CD4-positive, alpha-beta T cell treated with Interleukin-17A for 4 hours (primary cell): ENCODE data around the gene DAB1.

Experiments used
- DNase-seq: peaks from one replicate; pipeline ENCODE4 v3.0.0-alpha.2; 2020; ENCODE audit warnings: mixed read lengths

The DAB1 gene

GRCh38 chr1:56965916-56966697, 457.8 kb downstream of the DAB1 start, which contains the start of gene C8B:
Gene C8B, minus strand, starts transcription at chr1:56966015. Its CDS starts 67 bp downstream, at chr1:56965948.
- no peak for DNase-seq

GRCh38 chr1:56965191-56965590, 458.7 kb downstream of the DAB1 start:
- DNase-seq, result no peak

GRCh38 chr1:56964349-56965017, 459.4 kb downstream of the DAB1 start:
- no peak for DNase-seq

GRCh38 chr1:56963667-56964066, 460.2 kb downstream of the DAB1 start:
- DNase-seq, result no peak

- DNase-seq, result no peak
These were observed 462.4 kb downstream of the DAB1 start for GRCh38 chr1:56961426-56961825.

GRCh38 chr1:56958526-56958925, 465.3 kb downstream of the DAB1 start:
- DNase-seq, result no peak

- no peak for DNase-seq
These were observed 465.9 kb downstream of the DAB1 start for GRCh38 chr1:56957931-56958330.

- no peak for DNase-seq
These were observed 469.2 kb downstream of the DAB1 start for GRCh38 chr1:56954664-56955063.

- DNase-seq, result no peak
These were observed 470.5 kb downstream of the DAB1 start for GRCh38 chr1:56953386-56953785.

- no peak for DNase-seq
These were observed 471.4 kb downstream of the DAB1 start for GRCh38 chr1:56952501-56952900.

- DNase-seq, result no peak
These were observed 475.3 kb downstream of the DAB1 start for GRCh38 chr1:56948403-56949023.
